NT2/D1 (cell line): ENCODE results near the gene LCE2D.
"Not testable (repeated sequence)": the region's sequence is repeated elsewhere in the genome, so short reads cannot be mapped to it uniquely, and the experiment has no call there.

Experiments
- DNase-seq: peaks from one replicate; pipeline ENCODE4 v3.0.0-alpha.2; 2011; ENCODE audit warnings: low read depth, low spot score
- H3K27me3 ChIP-seq: 2 replicates; pipeline ENCODE4 v1.6.0; 2011; ENCODE audit warnings: mild to moderate bottlenecking; ENCODE audit not compliant: insufficient read length, insufficient read depth
- H3K36me3 ChIP-seq: 2 replicates; pipeline ENCODE4 v1.6.1; 2011; ENCODE audit warnings: mild to moderate bottlenecking, low read length, mixed read lengths; ENCODE audit not compliant: insufficient read depth, insufficient read length
- H3K4me1 ChIP-seq: 2 replicates; pipeline ENCODE4 v1.5.1; 2011; ENCODE audit not compliant: insufficient read depth, insufficient read length
- H3K4me3 ChIP-seq: 2 replicates; pipeline ENCODE4 v1.5.1; 2011; ENCODE audit warnings: low read depth; ENCODE audit not compliant: insufficient read length
- H3K9ac ChIP-seq: 2 replicates; pipeline ENCODE4 v1.6.0; 2011; ENCODE audit warnings: low read depth; ENCODE audit not compliant: insufficient read length
- H3K9me3 ChIP-seq: 2 replicates; pipeline ENCODE4 v1.5.1; 2011; ENCODE audit warnings: mild to moderate bottlenecking, low read length; ENCODE audit not compliant: insufficient read depth
- SUZ12 ChIP-seq: IDR thresholded peaks from 2 replicates; pipeline ENCODE4 v1.6.1; 2011; ENCODE audit not compliant: insufficient read length, insufficient read depth; ENCODE audit errors: extremely low read depth
- YY1 ChIP-seq: IDR thresholded peaks from 2 replicates; pipeline ENCODE4 v1.6.1; 2011; ENCODE audit not compliant: insufficient read length, insufficient read depth
- ZNF274 ChIP-seq: IDR thresholded peaks from 2 replicates; pipeline ENCODE4 v1.6.1; 2011; ENCODE audit warnings: mild to moderate bottlenecking, low read depth, low read length

The LCE2D gene

GRCh38 chr1:152640351-152640750 lies 22.8 kb upstream of the LCE2D start:
- no peaks in the 10 kb centered on the region for H3K36me3 ChIP-seq
- no peaks in the 10 kb centered on the region for H3K27me3 ChIP-seq
- no peak overlapping the region for H3K4me3 ChIP-seq
- TF ChIP-seq ZNF274 (no peak), SUZ12 (no peak), YY1 (no peak)
- no peaks in the 10 kb centered on the region; the same call in 1 of the 2 replicates for H3K9me3 ChIP-seq
- no peak for DNase-seq
- no peaks in the 10 kb centered on the region for H3K4me1 ChIP-seq
- H3K9ac ChIP-seq, result no peak overlapping the region

- H3K27me3 ChIP-seq, result no peaks in the 10 kb centered on the region
- no peaks in the 10 kb centered on the region; the same call in 1 of the 2 replicates for H3K9me3 ChIP-seq
- H3K4me3 ChIP-seq, result no peak overlapping the region
- no peaks in the 10 kb centered on the region for H3K4me1 ChIP-seq
- no peak overlapping the region for H3K9ac ChIP-seq
- TF ChIP-seq YY1 (no peak), ZNF274 (no peak), SUZ12 (no peak)
- H3K36me3 ChIP-seq, result no peaks in the 10 kb centered on the region
- DNase-seq, result no peak
Observed at GRCh38 chr1:152643945-152644344, 19.2 kb upstream of the LCE2D start.

GRCh38 chr1:152645146-152645545 lies 18.0 kb upstream of the LCE2D start:
- Histone ChIP-seq H3K4me1 (no peaks in the 10 kb centered on the region), H3K36me3 (no peaks in the 10 kb centered on the region), H3K9ac (no peak overlapping the region), H3K27me3 (no peaks in the 10 kb centered on the region), H3K4me3 (no peak overlapping the region), H3K9me3 (no peaks in the 10 kb centered on the region)
- no peak for DNase-seq
- TF ChIP-seq YY1 (no peak), SUZ12 (no peak), ZNF274 (no peak)

- H3K36me3 ChIP-seq, result no peaks in the 10 kb centered on the region
- no peak for DNase-seq
- no peaks in the 10 kb centered on the region for H3K9me3 ChIP-seq
- H3K4me3 ChIP-seq, result no peak overlapping the region
- no peak overlapping the region for H3K9ac ChIP-seq
- TF ChIP-seq YY1 (no peak), SUZ12 (no peak)
- H3K27me3 ChIP-seq, result no peaks in the 10 kb centered on the region
- no peaks in the 10 kb centered on the region for H3K4me1 ChIP-seq
Observed at GRCh38 chr1:152646656-152647055, 16.5 kb upstream of the LCE2D start.

- no peaks in the 10 kb centered on the region for H3K4me1 ChIP-seq
- no peaks in the 10 kb centered on the region for H3K36me3 ChIP-seq
- H3K9ac ChIP-seq, result no peak overlapping the region
- peak; percentile 77 for DNase-seq
- H3K4me3 ChIP-seq, result no peak overlapping the region
- TF ChIP-seq ZNF274, result no peak
- TF ChIP-seq SUZ12, result no peak
- no peak for TF ChIP-seq YY1
- H3K27me3 ChIP-seq, result no peaks in the 10 kb centered on the region
- no peaks in the 10 kb centered on the region for H3K9me3 ChIP-seq
Observed at GRCh38 chr1:152654110-152654509, 9.1 kb upstream of the LCE2D start.

- TF ChIP-seq SUZ12 (no peak), YY1 (no peak), ZNF274 (no peak)
- Histone ChIP-seq H3K36me3 (no peaks in the 10 kb centered on the region), H3K4me3 (no peak overlapping the region), H3K9me3 (no peaks in the 10 kb centered on the region), H3K27me3 (no peaks in the 10 kb centered on the region), H3K9ac (no peak overlapping the region), H3K4me1 (no peaks in the 10 kb centered on the region)
- no peak for DNase-seq
Observed at GRCh38 chr1:152656459-152656858, 6.7 kb upstream of the LCE2D start.

- no peak overlapping the region for H3K9ac ChIP-seq
- H3K9me3 ChIP-seq, result no peaks in the 10 kb centered on the region
- TF ChIP-seq ZNF274 (no peak), SUZ12 (no peak)
- H3K4me3 ChIP-seq, result no peak overlapping the region
- no peak for DNase-seq
- no peaks in the 10 kb centered on the region for H3K36me3 ChIP-seq
- H3K4me1 ChIP-seq, result no peaks in the 10 kb centered on the region
- H3K27me3 ChIP-seq, result no peaks in the 10 kb centered on the region
Observed at GRCh38 chr1:152657677-152658076, 5.5 kb upstream of the LCE2D start.

GRCh38 chr1:152658649-152659048 lies 4.5 kb upstream of the LCE2D start:
- Histone ChIP-seq H3K27me3 (no peaks in the 10 kb centered on the region), H3K4me1 (no peaks in the 10 kb centered on the region), H3K36me3 (no peaks in the 10 kb centered on the region), H3K9ac (no peak overlapping the region), H3K9me3 (no peaks in the 10 kb centered on the region), H3K4me3 (no peak overlapping the region)
- no peak for TF ChIP-seq SUZ12
- no peak for TF ChIP-seq YY1
- no peak for TF ChIP-seq ZNF274
- no peak for DNase-seq

GRCh38 chr1:152666171-152666570 lies 3.0 kb downstream of the LCE2D start:
- not testable (repeated sequence) for H3K27me3 ChIP-seq, DNase-seq, H3K4me3 ChIP-seq, H3K9ac ChIP-seq, H3K4me1 ChIP-seq, H3K9me3 ChIP-seq, H3K36me3 ChIP-seq
